ENCODE results near the gene CLN5. TPM values are rescaled to one million over a fixed set of nuclear protein-coding genes. Genes with fewer than 3 reads are reported as not detected.

CLN5 gene
- total RNA-seq, 1 donor, result 18.9 TPM

DNA sequence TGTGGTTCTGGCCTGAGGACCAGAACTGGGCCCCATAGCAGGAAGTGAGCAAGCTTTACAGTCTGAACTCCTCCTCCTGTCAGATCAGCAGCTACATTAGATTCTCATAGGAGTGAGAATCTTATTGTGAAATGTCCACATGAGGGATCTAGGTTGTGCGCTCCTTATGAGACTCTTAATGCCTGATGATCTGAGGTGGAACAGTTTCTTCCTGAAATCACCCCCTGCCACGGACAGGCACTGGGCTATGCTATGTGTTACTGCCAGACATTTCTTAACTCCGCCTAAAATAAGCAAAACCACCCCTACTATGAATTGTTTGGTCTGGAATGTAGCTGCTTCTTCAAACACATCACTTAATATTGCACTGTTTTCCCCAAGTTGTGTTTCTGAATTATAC is 30.5 kb downstream of the CLN5 start:
- H3K27me3 ChIP-seq (ENCODE audit: insufficient read depth, low read length), result no peaks in the 10 kb centered on the region
- H3K9me3 ChIP-seq (ENCODE audit: low read depth, low read length), result no peaks in the 10 kb centered on the region
- no peak overlapping the region for H3K4me3 ChIP-seq (ENCODE audit: low read length)
- H3K4me1 ChIP-seq (ENCODE audit: insufficient read depth, low read length), result peaks cover 46% of the 10 kb centered on the region

DNA sequence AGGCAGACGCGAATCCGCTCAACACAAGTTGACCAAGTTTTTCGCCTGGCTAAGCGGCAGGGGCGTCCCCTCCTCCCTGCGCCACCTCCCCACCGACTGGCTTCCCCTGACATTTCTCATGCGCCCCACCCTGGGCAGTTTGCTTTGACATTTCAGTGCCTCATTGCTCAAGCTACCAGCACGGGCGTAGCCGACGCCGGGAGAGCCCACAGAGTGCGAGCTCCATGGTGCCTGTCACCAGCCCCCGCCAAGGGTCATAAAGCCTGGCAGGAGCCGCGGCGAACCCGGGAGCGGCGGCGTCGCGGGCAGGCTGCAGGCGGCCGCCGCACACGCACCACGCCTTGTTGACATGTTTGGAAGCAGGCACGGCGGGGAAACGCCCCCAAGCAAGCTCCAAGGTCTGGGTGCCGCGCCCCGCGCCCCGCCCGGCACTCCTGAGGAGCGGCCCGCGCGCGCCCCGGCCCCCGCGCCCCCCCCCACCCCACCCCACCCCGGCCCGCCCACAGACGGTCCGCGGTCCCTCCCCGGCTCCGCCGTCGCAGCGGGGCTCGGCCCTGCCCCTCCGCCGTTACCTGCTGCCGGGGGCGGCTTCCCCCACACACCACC is 34.5 kb downstream of the CLN5 start:
- Histone ChIP-seq H3K27me3 (ENCODE audit: insufficient read depth, low read length) (no peaks in the 10 kb centered on the region), H3K9me3 (ENCODE audit: low read depth, low read length) (no peaks in the 10 kb centered on the region), H3K4me1 (ENCODE audit: insufficient read depth, low read length) (peaks cover 44% of the 10 kb centered on the region), H3K4me3 (ENCODE audit: low read length) (peak overlapping the region; percentile 81)

DNA sequence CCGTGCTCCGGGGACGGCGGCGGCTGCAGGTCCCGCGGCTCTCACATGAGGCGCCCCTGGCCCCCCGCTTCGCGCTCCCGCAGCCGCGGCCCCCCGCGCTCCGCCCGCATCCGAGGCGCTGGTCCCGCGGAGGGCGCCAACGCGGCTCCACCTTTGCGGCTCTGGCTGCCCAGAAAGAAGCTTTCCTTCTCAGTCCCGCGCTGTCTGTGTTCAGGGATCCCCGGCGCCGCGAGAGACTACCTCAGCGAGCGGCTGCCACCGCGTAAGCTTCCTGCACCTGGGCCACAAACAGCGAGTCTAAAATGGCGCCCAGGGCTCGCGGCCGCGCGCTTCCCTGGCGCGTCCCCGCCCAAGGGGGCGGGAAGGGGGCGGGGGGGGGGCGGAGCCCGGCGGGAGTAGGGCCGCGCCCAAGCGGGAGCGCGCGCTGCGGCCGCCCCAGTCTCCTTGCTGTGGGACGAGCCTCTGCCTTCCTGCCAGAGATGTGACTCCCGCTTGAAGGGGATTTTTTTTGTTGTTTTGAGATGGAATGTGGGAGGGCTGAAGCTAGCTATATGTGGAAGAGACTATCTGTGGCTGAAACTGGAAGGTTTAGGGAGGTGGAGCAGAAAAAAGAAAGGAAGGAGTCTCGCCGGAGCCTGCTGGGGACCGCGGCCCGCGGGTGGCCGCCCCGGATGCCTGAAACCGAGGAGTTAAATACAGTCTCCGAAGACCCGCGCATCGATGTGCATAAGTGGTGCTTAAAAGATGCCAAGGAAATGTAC is 35.2 kb downstream of the CLN5 start, which contains the start of gene FBXL3:
Gene FBXL3, minus strand, starts transcription at position 299 of the 761 bp plus-strand sequence. CDS start 5,299 bp downstream, outside the sequence.
- H3K4me3 ChIP-seq (ENCODE audit: low read length), result peak within 1 kb of the TSS; percentile 81

DNA sequence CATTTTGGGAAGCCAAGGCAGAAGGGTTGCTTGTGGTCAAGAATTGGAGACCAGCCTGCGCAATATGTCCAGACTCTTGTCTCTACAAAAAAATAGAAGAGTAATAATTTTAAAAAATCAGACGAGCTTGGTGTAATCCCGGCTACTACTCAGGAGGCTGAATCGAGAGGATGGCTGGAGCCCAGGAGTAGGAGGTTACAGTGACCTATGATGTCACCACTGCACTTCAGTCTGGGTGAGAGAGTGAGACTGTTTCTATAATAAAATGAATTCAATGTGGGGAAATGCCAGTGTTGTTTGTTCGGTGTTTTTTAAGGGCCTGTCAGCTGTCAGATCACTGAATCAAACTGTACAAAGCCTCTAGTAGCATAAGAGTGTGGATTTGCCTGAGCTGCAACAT is 36.3 kb downstream of the CLN5 start:
- H3K9me3 ChIP-seq (ENCODE audit: low read depth, low read length), result no peaks in the 10 kb centered on the region
- H3K4me1 ChIP-seq (ENCODE audit: insufficient read depth, low read length), result peaks cover 27% of the 10 kb centered on the region
- H3K4me3 ChIP-seq (ENCODE audit: low read length), result no peak overlapping the region
- H3K27me3 ChIP-seq (ENCODE audit: insufficient read depth, low read length), result no peaks in the 10 kb centered on the region

More for the DNA sequence above, 35.2 kb downstream of the CLN5 start, which contains the start of gene FBXL3:
- H3K9me3 ChIP-seq (ENCODE audit: low read depth, low read length), result no peaks in the 10 kb centered on the region
- H3K4me1 ChIP-seq (ENCODE audit: insufficient read depth, low read length), result peaks cover 39% of the 10 kb centered on the region
- no peaks in the 10 kb centered on the region for H3K27me3 ChIP-seq (ENCODE audit: insufficient read depth, low read length)

DNA sequence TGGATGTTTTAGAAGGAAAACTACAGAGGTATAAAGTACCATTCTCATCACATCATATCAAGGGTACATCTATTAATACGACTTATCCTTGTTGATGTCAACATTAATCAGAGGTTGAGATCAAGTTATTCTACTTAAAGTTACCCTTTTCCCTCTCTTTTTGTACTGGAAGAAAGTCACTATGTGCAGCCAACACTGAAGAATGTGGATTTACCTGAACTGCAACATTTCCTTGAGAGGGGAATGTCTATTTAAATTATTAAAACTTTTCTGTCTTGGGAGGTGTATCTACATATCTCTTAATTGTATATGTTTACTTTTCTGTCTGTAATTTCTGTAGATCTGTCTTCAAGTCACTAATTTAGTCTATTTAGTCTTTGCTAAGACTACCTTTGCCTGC is 37.6 kb downstream of the CLN5 start:
- Histone ChIP-seq H3K9me3 (ENCODE audit: low read depth, low read length) (no peaks in the 10 kb centered on the region), H3K4me1 (ENCODE audit: insufficient read depth, low read length) (peaks cover 21% of the 10 kb centered on the region), H3K27me3 (ENCODE audit: insufficient read depth, low read length) (no peaks in the 10 kb centered on the region), H3K4me3 (ENCODE audit: low read length) (no peak overlapping the region)

DNA sequence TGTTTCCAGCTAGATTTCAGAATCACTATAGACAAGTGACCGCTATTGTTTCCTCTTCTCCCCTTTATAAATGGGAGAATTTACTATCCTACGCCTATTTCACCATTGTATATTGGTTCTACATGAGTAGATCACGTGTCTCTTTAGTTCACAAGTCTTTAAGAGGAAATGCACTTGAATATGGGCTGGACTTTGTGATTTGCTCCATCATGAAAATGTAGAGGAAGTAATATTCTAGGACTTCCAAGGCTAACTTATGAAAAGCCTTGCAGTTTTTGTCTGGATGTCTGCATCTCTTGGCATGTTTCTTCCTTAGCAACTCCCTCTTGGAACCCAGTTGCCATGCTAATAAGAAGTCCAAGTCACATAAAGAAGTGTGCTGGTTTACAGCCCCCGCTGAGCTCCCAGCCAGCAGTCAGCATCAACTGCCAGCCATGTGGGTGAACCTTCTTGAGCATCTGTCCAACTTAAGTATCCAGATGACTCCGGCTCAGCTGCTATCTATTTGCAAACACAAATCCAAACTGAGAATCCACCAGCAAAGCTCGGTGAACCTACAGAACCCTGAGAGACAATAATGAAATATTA is 39.9 kb downstream of the CLN5 start:
- Histone ChIP-seq H3K4me3 (ENCODE audit: low read length) (no peak overlapping the region), H3K9me3 (ENCODE audit: low read depth, low read length) (no peaks in the 10 kb centered on the region), H3K4me1 (ENCODE audit: insufficient read depth, low read length) (peaks cover 7% of the 10 kb centered on the region), H3K27me3 (ENCODE audit: insufficient read depth, low read length) (no peaks in the 10 kb centered on the region)

DNA sequence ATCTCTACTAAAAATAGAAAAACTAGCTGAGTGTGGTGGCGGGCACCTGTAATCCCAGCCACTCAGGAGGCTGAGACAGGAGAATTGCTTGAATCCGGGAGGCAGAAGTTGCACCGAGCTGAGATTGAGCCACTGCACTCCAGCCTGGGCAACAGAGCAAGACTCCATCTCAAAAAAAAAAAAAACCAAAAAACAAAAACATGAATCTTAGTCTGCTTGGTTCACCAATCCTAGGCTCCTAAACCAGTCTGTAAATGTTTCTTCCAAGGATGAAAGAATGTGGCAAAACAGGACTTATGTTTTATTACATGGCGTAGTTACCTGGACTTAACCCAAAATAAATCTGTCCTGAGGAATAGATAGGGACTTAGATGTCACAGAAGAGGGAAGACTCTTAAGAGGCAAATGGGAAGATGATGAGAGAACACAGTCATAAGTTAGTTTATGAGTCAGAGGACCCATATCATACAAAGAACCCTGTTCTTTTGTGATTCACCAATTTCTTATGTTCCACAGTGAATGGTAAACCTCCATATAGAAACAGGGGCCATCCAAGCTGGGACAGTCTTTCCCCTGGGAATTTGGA is 41.9 kb downstream of the CLN5 start:
- no peaks in the 10 kb centered on the region for H3K27me3 ChIP-seq (ENCODE audit: insufficient read depth, low read length)
- no peaks in the 10 kb centered on the region for H3K4me1 ChIP-seq (ENCODE audit: insufficient read depth, low read length)
- H3K9me3 ChIP-seq (ENCODE audit: low read depth, low read length), result no peaks in the 10 kb centered on the region
- no peak overlapping the region for H3K4me3 ChIP-seq (ENCODE audit: low read length)

DNA sequence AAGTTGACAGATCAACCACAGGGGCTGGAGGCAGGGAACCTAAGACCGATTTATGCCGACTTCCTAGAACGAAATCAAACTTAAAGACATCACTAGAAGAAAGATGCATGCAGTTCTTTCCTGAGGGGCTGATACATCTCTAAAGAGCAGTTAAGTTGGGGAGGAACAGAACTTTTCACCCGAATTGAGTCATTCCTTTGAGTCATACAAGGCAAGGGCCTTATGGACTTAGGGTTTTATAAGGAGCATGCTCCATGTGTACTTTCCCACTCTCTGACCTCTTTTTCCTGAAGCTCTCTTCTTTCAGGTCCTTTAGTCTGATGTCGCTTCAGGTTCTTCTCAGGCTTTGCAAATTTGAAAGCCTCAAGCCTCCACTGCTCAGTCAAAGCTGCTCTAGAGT is 43.0 kb downstream of the CLN5 start:
- Histone ChIP-seq H3K4me3 (ENCODE audit: low read length) (no peak overlapping the region), H3K9me3 (ENCODE audit: low read depth, low read length) (no peaks in the 10 kb centered on the region), H3K27me3 (ENCODE audit: insufficient read depth, low read length) (no peaks in the 10 kb centered on the region)

DNA sequence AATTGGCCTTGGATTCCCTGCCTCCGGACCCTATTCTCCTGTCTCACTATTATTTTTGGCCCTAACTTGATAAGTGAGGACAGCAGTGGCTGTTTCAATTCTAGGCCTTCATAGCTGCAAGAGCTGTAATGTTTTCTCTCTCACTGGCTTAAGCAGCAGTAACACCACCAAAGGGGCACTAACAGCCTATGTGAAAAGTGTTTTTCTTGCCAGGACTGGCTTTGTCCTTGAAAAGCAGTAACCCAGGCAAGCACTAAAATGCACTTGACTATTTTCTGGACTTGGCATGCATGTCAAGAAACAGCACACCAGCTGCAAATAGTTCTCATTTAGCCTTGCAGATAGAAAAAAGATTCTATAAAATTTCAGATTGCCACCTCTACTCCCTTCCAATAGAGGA is 44.4 kb downstream of the CLN5 start:
- no peaks in the 10 kb centered on the region for H3K9me3 ChIP-seq (ENCODE audit: low read depth, low read length)
- H3K27me3 ChIP-seq (ENCODE audit: insufficient read depth, low read length), result no peaks in the 10 kb centered on the region
- H3K4me1 ChIP-seq (ENCODE audit: insufficient read depth, low read length), result no peaks in the 10 kb centered on the region
- no peak overlapping the region for H3K4me3 ChIP-seq (ENCODE audit: low read length)

More for the DNA sequence above, 43.0 kb downstream of the CLN5 start:
- H3K4me1 ChIP-seq (ENCODE audit: insufficient read depth, low read length), result no peaks in the 10 kb centered on the region

DNA sequence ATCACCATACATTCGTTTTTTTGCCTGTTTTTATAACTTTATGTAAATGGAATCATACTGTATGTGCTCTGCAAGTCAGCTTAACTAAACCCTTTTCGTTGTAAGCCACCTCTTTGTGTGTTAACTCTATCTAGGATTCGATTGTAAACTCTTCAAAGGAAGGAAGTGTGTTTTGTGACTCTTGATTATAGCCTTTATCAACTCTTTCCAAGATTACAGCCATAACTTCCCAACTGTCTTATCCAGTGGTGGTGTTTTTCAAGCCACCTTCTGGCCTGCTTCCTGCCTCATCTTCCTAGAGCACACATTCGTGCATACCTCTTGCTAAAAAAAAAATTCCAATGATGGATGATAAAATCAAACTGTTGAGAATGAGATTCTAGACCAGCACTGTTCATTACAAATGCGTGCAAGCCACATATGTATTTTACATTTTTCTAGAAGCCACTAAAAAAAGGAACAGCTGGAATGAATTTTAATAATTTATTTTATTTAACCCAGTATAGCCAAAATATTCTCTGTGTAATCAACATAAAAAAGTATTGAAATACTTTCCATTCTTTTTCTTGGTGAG is 47.1 kb downstream of the CLN5 start:
- H3K27me3 ChIP-seq (ENCODE audit: insufficient read depth, low read length), result no peaks in the 10 kb centered on the region
- no peaks in the 10 kb centered on the region for H3K4me1 ChIP-seq (ENCODE audit: insufficient read depth, low read length)
- H3K9me3 ChIP-seq (ENCODE audit: low read depth, low read length), result no peaks in the 10 kb centered on the region
- H3K4me3 ChIP-seq (ENCODE audit: low read length), result no peak overlapping the region

DNA sequence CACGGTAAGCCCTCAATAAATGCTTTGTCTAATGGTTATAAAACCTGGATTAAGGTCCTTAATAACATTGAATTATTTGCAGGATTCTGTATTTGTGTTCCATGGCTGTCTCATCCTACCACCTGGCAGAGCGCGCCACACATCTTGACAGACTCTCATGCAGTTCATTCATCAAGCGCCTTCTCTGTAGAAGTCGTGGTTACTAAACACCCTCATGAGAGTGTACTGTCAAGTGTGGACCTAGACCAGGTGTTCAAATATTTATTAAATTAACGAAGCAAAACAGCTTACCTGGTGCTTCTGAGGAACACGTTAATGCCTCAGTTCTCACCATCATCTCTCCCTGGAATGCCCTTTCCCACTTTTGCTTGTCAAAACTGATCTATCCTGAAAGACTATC is 48.2 kb downstream of the CLN5 start:
- H3K9me3 ChIP-seq (ENCODE audit: low read depth, low read length), result no peaks in the 10 kb centered on the region
- H3K27me3 ChIP-seq (ENCODE audit: insufficient read depth, low read length), result no peaks in the 10 kb centered on the region
- no peaks in the 10 kb centered on the region for H3K4me1 ChIP-seq (ENCODE audit: insufficient read depth, low read length)
- no peak overlapping the region for H3K4me3 ChIP-seq (ENCODE audit: low read length)

DNA sequence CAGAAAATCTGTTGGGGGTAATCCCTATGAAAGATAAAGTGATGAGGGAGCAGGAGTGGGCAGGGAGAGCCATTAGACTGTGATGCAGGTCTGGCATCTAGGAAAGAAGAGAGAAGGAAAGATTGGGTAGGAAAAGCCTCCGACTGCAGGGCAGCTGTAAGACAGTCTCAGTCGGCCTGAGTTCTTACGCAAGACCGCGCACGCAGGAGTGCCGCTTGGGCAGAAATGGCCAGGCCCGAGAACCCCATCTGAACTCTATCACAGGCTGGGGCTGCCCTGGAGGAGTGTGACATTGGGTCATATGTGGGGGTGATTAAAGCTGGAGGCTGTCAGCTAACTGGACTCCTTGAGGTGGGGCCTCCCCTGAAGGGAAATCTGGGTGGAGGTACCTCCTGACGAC is 49.0 kb downstream of the CLN5 start:
- no peak overlapping the region for H3K4me3 ChIP-seq (ENCODE audit: low read length)
- H3K27me3 ChIP-seq (ENCODE audit: insufficient read depth, low read length), result no peaks in the 10 kb centered on the region
- H3K9me3 ChIP-seq (ENCODE audit: low read depth, low read length), result no peaks in the 10 kb centered on the region
- no peaks in the 10 kb centered on the region for H3K4me1 ChIP-seq (ENCODE audit: insufficient read depth, low read length)

DNA sequence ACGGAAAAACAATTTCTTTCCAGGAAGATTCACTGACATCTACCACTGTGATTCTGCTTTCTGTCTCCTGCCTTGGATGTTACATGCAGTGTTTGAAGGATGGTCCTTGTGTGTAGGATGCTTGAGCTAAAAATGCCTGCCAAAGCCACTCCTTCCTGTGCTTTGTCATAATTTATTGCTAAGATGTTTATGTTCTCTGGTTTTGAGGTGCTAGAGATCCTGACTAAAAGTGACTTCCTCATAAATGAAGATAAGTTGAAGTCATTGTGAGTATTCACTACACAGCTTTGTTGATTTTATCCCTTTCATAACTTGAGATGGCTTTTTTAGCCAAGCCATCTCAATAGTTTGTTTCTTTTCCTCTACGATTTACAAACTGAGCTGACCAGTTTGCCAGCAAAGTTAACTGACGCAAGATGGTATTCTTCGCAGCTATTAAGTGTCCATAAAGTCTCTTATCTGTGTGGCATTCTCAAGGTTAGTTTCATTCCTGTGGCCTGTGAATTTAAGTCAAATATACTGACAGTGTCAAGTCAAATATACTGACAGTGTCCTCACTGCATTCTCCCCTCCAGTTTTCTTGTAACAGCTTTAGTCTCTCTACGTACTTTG is 50.8 kb downstream of the CLN5 start:
- Histone ChIP-seq H3K4me1 (ENCODE audit: insufficient read depth, low read length) (no peaks in the 10 kb centered on the region), H3K27me3 (ENCODE audit: insufficient read depth, low read length) (no peaks in the 10 kb centered on the region), H3K9me3 (ENCODE audit: low read depth, low read length) (no peaks in the 10 kb centered on the region), H3K4me3 (ENCODE audit: low read length) (no peak overlapping the region)

DNA sequence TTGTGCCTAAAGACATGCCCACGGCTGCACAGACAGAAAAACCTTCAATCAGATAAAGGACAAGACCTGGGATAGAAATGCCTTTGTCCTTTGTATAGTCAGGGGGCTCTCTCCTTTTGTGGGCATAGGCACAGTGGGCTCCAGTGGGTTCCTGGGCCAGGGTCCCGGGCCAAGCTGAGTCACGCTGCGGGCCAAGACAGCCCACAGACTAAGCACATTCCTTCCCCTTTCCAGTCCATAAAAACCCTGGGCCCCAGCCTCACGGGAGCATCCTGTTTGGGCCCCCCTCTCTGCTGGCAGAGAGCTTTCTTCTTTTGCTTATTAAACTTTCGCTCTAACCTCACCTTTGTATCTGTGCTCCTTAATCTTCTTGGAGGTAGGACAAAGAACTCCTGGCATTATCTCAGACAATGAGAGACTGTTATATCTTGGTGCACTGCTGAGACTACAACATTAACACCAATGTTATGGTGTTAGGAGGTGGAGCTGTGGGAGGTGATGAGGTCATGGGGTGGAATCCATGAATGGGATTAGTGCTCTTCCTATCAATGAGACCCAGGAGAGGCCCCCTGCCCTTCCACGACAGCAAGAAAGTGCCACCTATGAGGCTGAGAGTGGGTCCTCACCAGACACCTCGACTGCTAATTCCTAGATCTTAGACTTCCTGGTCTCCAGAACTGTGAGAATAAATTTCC is 55.9 kb downstream of the CLN5 start:
- Histone ChIP-seq H3K27me3 (ENCODE audit: insufficient read depth, low read length) (no peaks in the 10 kb centered on the region), H3K4me1 (ENCODE audit: insufficient read depth, low read length) (peaks cover 14% of the 10 kb centered on the region), H3K4me3 (ENCODE audit: low read length) (no peak overlapping the region), H3K9me3 (ENCODE audit: low read depth, low read length) (no peaks in the 10 kb centered on the region)

Data from mononuclear cell (primary cell).